Stimulated activated CD4-positive, alpha-beta T cell treated with anti-CD3 and anti-CD28 coated beads, TNF-alpha, amount 100 ng/mL, for 1 hour (primary cell): ENCODE measurements around the gene SCFD1.
"Not testable (repeated sequence)": the region's sequence is repeated elsewhere in the genome, so short reads cannot be mapped to it uniquely, and the experiment has no call there.

Experiments
- DNase-seq, 3 donors: peaks; one replicate each; pipeline ENCODE4 v3.0.0-alpha.2; 2020; ENCODE audit warnings: low read depth in 3 of 3, low spot score in 1 of 3

SCFD1 gene, protein sequence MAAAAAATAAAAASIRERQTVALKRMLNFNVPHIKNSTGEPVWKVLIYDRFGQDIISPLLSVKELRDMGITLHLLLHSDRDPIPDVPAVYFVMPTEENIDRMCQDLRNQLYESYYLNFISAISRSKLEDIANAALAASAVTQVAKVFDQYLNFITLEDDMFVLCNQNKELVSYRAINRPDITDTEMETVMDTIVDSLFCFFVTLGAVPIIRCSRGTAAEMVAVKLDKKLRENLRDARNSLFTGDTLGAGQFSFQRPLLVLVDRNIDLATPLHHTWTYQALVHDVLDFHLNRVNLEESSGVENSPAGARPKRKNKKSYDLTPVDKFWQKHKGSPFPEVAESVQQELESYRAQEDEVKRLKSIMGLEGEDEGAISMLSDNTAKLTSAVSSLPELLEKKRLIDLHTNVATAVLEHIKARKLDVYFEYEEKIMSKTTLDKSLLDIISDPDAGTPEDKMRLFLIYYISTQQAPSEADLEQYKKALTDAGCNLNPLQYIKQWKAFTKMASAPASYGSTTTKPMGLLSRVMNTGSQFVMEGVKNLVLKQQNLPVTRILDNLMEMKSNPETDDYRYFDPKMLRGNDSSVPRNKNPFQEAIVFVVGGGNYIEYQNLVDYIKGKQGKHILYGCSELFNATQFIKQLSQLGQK

DNA sequence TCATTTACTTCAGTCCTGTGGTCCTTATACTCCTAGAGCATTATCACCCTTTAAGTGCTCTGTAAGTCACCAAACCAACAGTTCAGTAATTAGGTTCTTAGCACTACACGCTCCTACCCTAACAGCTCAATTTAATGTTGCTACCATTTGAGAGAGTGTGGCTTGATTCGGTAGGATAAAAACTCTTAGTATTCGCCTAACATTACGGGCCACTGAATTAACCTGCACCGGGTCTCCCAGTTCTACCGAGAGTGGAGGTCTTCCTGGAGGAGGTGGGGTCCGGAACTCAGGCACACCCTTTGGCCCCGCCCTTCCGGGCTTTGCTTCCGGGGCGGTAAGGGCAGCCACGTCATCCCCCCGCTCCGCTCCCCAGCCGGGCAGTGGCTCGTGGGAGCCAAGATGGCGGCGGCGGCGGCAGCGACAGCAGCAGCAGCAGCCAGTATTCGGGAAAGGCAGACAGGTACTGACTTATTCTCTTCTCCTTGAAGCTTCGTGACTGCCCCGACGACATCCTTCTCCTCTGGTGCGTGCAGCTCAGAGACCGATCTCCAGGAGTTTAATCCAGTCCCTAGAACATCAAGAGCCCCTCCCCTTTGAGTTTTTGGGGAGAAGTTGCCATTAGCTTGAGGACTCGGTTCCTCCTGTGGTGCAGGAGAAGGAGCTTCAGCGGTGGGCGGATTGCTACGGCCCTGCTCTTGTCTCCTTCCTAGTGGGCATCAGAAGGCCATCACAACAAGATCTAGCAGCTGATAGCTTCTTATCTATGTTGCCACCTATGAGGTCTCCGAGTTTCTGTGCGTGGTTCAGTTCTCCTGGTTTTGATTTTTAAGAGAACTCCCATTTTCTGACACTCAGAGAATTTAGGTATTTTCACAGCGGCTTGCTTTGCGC, at the start of gene SCFD1:
Gene SCFD1, plus strand, starts transcription at position 380 of the 891 bp plus-strand sequence. Its CDS starts 20 bp downstream, at position 400.
- peak; percentile 72 to 90 (median 78) for DNase-seq

GRCh38 chr14:30572771-30573170, 49.3 kb upstream of the SCFD1 start:
- DNase-seq: no peak

DNA sequence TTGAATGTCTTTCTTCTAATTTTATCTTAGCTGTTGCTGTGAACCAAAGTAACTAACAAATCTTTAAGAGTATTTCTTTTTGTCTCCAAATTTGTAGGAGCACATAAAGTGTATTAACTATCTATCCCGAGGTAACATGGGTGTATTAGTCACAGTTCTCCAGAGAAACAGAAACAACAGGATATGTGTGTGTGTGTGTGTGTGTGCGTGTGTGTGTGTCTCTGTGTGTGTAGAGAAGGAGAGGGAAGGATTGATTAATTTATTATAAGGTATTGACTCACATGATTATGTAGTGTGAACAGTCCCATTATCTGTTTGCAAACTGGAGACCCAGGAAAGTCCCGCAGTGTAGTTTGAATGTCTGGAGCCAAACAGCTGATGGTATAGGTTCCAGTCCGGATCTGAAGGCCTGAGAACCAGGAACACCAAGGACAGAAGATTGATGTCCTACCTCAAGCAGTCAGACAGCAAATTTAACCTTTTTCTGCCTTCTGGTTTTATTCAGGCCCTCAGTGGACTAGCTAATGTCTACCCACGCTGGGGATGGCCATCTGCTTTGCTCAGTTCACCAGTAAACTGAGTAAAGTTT, 48.8 kb upstream of the SCFD1 start:
- DNase-seq: no peak

DNA sequence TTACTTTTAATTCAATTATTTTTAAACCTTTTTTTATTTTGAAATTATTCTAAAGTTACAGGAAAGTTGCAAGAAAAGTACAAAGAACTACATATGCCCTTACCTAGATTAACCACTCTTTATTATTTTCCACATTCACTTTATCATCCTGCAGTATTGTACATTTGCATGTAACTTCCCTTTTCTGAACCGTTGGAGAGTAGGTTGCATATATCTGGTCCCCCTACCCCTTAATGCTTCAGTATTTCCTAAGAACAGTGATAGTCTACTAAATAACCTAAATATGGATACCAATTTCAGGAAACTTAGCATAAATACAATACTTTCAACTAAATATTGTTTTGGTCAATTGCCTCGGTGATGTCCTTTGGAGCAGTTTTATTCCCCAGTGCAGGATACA, 48.2 kb upstream of the SCFD1 start:
- no peak for DNase-seq

GRCh38 chr14:30574777-30575176, 47.3 kb upstream of the SCFD1 start:
- not testable (repeated sequence) for DNase-seq

- DNase-seq: not testable (repeated sequence)
Observed at GRCh38 chr14:30576333-30576732, 45.8 kb upstream of the SCFD1 start.

GRCh38 chr14:30580616-30581282, 41.4 kb upstream of the SCFD1 start:
- no peak for DNase-seq

DNA sequence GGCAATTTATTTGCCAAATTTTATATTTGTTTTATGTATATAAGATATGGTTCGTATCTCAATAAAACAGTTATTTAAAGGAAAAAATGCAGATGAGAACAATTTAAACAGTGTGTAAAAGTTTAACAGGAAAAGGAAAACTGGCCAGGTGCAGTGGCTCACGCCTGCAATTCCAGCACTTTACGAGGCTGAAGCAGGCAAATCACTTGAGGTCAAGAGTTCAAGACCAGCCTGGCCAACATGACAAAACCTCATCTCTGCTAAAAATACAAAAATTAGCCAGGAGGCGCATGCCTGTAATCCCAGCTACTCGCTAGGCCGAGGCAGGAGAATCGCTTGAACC, 40.9 kb upstream of the SCFD1 start:
- no peak for DNase-seq

DNA sequence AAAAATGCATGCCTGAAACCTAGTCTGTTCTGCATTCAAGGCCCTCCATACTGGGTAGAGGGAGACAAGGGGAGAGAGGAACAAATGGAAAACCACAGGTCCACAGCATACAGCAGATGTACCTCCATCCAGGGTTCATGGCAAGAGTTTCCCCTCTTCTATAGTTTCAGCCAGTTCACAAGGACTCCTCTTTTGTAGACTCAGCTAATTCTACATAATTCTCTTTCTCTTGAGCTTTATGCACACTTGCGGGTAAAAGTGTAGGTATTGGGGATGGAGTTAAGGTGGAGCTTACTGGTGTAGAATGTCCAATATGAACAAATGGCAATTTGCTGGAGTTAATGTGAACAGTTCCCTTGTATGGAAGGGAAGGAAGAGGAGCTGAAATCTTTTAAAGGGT, 39.7 kb upstream of the SCFD1 start:
- no peak for DNase-seq

- no peak for DNase-seq
Observed at GRCh38 chr14:30584058-30584630, 38.0 kb upstream of the SCFD1 start.

DNA sequence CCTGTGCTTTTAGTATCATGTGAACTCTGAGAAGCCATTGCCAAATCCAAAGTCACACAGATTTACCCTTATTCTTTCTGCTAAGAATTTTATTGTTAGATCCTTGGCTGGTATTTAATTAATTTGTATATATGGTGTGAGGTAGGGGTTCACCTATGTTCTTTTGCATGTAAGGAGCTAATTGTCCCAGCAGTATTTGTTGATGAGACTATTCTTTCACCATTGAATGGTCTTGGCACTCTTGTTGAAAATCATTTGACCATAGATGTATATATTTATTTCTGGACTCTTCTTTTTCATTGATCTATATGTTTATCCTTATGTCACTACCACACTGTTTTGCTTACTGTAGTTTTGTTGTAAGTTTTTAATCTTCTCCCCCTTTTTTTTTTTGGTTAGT, 36.9 kb upstream of the SCFD1 start:
- DNase-seq: no peak

- DNase-seq: no peak
Observed at GRCh38 chr14:30587141-30587540, 35.0 kb upstream of the SCFD1 start.

DNA sequence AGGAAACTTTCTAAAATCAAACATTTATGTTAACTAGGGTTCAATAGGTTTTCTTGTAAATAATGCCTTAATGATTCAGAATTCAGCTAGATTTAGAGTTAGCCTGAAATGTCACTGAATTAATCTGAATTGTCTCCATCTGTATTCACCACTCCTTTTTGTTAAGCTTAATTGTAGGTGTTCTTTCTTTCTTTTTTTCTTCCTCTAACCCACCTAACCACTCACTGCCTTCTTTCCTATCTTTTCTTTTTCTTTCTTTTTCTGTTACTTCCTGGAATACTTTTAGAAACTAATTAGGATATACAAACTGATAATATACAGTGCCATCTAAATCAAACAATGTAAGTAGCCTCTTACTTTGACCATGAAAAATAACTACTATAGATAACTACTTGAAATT, 33.2 kb upstream of the SCFD1 start:
- no peak for DNase-seq

- no peak for DNase-seq
Observed at GRCh38 chr14:30596935-30597334, 25.2 kb upstream of the SCFD1 start.

- no peak for DNase-seq
Observed at GRCh38 chr14:30597504-30597903, 24.6 kb upstream of the SCFD1 start.

- no peak for DNase-seq
Observed at GRCh38 chr14:30600922-30601918, 20.9 kb upstream of the SCFD1 start.

DNA sequence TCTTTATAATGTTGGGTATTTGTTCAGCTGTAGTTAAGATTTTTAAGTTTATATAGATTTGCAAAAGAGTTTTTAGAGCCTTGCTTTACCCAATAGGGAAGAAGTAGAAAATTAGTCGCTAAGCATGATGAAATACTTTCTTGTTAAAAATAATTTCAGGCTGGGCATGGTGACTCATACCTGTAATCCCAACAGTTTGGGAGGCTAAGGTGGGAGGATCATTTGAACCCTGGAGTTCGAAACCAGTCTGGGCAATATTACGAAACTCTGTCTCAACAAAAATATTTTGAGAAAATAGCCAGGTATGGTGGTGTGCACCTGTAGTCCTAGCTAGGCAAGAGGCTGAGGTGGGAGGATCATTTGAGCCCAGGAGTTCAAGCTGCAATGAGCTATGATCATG, 18.7 kb upstream of the SCFD1 start:
- DNase-seq: no peak

GRCh38 chr14:30604696-30605095, 17.4 kb upstream of the SCFD1 start:
- not testable (repeated sequence) for DNase-seq

- DNase-seq: no peak
Observed at GRCh38 chr14:30607156-30607780, 14.9 kb upstream of the SCFD1 start.
